Panc1 (cell line): ENCODE data around the gene ANXA6.

ENCODE experiments used
- POLR2AphosphoS5 ChIP-seq: IDR thresholded peaks from 2 replicates; pipeline ENCODE4 v1.6.1; 2012; ENCODE audit warnings: mild to moderate bottlenecking, low read depth, low read length, moderate library complexity
- TCF7L2 ChIP-seq: IDR thresholded peaks from 2 replicates; pipeline ENCODE4 v1.6.1; 2011; ENCODE audit warnings: mild to moderate bottlenecking, low read depth, low read length, inconsistent platforms
- TF ChIP-seq, protein P1 (sequence below): fragments of 450-650 bp; IDR thresholded peaks from 2 replicates; pipeline ENCODE4 v1.5.1; 2017; ENCODE audit warnings: mild to moderate bottlenecking
- TF ChIP-seq, protein P2 (sequence below), 2 experiments: IDR thresholded peaks; 2 replicates each; pipeline ENCODE4 v1.6.1; 2011 to 2012; ENCODE audit warnings: low read depth in 2 of 2, control low read depth in 1 of 2, low read length in 1 of 2, mild to moderate bottlenecking in 1 of 2, moderate library complexity in 1 of 2; ENCODE audit not compliant: insufficient read depth in 1 of 2

DNA sequence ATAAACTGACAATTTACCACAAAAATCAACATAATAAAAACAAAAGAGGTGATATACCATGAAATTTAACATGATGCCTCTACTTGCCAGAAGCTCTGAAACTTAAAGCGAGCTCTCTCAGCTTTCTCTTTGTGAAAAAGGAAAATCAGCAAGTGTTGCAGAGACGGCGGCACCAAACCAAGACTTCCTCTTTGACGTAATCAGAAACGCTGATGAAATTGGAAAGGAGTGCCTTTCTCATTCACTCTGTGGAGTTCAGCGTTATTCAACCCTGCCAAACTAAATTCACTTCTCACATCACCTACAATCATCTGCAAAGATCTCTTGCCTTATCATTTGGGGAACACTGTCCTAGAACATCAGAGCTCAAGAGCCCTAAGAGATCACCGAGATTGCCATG is 32.2 kb downstream of the ANXA6 start:
- TF ChIP-seq, protein P1, sequence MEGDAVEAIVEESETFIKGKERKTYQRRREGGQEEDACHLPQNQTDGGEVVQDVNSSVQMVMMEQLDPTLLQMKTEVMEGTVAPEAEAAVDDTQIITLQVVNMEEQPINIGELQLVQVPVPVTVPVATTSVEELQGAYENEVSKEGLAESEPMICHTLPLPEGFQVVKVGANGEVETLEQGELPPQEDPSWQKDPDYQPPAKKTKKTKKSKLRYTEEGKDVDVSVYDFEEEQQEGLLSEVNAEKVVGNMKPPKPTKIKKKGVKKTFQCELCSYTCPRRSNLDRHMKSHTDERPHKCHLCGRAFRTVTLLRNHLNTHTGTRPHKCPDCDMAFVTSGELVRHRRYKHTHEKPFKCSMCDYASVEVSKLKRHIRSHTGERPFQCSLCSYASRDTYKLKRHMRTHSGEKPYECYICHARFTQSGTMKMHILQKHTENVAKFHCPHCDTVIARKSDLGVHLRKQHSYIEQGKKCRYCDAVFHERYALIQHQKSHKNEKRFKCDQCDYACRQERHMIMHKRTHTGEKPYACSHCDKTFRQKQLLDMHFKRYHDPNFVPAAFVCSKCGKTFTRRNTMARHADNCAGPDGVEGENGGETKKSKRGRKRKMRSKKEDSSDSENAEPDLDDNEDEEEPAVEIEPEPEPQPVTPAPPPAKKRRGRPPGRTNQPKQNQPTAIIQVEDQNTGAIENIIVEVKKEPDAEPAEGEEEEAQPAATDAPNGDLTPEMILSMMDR = no peak
- no peak for TF ChIP-seq TCF7L2
- TF ChIP-seq POLR2AphosphoS5 = no peak
- TF ChIP-seq, protein P2, sequence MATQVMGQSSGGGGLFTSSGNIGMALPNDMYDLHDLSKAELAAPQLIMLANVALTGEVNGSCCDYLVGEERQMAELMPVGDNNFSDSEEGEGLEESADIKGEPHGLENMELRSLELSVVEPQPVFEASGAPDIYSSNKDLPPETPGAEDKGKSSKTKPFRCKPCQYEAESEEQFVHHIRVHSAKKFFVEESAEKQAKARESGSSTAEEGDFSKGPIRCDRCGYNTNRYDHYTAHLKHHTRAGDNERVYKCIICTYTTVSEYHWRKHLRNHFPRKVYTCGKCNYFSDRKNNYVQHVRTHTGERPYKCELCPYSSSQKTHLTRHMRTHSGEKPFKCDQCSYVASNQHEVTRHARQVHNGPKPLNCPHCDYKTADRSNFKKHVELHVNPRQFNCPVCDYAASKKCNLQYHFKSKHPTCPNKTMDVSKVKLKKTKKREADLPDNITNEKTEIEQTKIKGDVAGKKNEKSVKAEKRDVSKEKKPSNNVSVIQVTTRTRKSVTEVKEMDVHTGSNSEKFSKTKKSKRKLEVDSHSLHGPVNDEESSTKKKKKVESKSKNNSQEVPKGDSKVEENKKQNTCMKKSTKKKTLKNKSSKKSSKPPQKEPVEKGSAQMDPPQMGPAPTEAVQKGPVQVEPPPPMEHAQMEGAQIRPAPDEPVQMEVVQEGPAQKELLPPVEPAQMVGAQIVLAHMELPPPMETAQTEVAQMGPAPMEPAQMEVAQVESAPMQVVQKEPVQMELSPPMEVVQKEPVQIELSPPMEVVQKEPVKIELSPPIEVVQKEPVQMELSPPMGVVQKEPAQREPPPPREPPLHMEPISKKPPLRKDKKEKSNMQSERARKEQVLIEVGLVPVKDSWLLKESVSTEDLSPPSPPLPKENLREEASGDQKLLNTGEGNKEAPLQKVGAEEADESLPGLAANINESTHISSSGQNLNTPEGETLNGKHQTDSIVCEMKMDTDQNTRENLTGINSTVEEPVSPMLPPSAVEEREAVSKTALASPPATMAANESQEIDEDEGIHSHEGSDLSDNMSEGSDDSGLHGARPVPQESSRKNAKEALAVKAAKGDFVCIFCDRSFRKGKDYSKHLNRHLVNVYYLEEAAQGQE (IDR thresholded peaks at IDR 0.05; ENCODE audit: insufficient read depth in 1 of 2, low read depth in 2 of 2, low read length in 1 of 2) = no peak
